Nephron (organoid): ENCODE measurements around the gene NT5DC1.

ENCODE experiments used
- H3K27ac Mint-ChIP-seq, 3 experiments: 2 replicates each; pipeline ENCODE4 v1.8.0; 2020; ENCODE audit warnings: mixed read lengths in 3 of 3, mild to moderate bottlenecking in 2 of 3, moderate library complexity in 1 of 3
- H3K27me3 Mint-ChIP-seq: 2 replicates; pipeline ENCODE4 v1.8.0; 2021; ENCODE audit warnings: low read depth, mild to moderate bottlenecking, moderate library complexity, mixed read lengths
- H3K36me3 Mint-ChIP-seq: 2 replicates; pipeline ENCODE4 v1.8.0; 2020; ENCODE audit warnings: low read depth, mixed read lengths
- H3K4me1 Mint-ChIP-seq: 2 replicates; pipeline ENCODE4 v1.8.0; 2020; ENCODE audit warnings: mixed read lengths
- H3K4me3 Mint-ChIP-seq, 3 experiments: 2 replicates each; pipeline ENCODE4 v1.8.0; 2020; ENCODE audit warnings: mild to moderate bottlenecking in 3 of 3, mixed read lengths in 3 of 3, moderate library complexity in 2 of 3
- H3K9me3 Mint-ChIP-seq: 2 replicates; pipeline ENCODE4 v1.8.0; 2020; ENCODE audit warnings: mixed read lengths
- TF ChIP-seq, protein P1 (sequence below), 3 experiments: fragments of 200-600 bp; sonication (generic); IDR thresholded peaks; one replicate each; pipeline ENCODE4 v1.5.0; 2021; ENCODE audit warnings: antibody characterized with exemption in 3 of 3; ENCODE audit not compliant: unreplicated experiment in 3 of 3

Gene NT5DC1

GRCh38 chr6:116239856-116240255, 139.2 kb downstream of the NT5DC1 start:
- no peak overlapping the region for H3K27ac Mint-ChIP-seq

DNA sequence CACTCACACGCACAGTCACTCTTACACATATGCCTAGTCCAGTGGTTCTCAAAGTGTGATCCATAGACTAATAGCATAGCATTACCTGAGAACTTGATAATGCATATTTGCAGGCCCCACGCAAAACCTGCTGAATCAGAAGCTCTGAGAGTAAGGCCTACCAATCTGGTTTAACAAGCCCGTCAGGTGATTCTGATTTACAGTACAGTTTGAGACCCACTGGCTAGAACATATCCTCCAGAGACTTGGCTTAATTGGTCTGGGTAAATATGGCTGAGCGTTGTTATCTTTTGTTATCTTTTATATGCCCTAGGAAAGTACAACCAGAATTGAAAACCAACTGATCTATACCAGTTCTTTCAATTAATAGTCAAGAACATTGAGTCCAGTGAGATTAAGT, 143.6 kb downstream of the NT5DC1 start:
- Mint-ChIP-seq H3K4me3 (no peak overlapping the region), H3K36me3 (peaks cover 20% of the 10 kb centered on the region), H3K4me1 (peaks cover 8% of the 10 kb centered on the region), H3K9me3 (no peaks in the 10 kb centered on the region), H3K27me3 (no peaks in the 10 kb centered on the region), H3K27ac (no peak overlapping the region)
- TF ChIP-seq, protein P1, sequence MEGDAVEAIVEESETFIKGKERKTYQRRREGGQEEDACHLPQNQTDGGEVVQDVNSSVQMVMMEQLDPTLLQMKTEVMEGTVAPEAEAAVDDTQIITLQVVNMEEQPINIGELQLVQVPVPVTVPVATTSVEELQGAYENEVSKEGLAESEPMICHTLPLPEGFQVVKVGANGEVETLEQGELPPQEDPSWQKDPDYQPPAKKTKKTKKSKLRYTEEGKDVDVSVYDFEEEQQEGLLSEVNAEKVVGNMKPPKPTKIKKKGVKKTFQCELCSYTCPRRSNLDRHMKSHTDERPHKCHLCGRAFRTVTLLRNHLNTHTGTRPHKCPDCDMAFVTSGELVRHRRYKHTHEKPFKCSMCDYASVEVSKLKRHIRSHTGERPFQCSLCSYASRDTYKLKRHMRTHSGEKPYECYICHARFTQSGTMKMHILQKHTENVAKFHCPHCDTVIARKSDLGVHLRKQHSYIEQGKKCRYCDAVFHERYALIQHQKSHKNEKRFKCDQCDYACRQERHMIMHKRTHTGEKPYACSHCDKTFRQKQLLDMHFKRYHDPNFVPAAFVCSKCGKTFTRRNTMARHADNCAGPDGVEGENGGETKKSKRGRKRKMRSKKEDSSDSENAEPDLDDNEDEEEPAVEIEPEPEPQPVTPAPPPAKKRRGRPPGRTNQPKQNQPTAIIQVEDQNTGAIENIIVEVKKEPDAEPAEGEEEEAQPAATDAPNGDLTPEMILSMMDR (IDR thresholded peaks at IDR 0.05; ENCODE audit: unreplicated experiment in 3 of 3) = no peak

More at GRCh38 chr6:116239856-116240255, 139.2 kb downstream of the NT5DC1 start:
- no peak overlapping the region for H3K4me3 Mint-ChIP-seq
- H3K4me1 Mint-ChIP-seq = no peaks in the 10 kb centered on the region
- no peaks in the 10 kb centered on the region for H3K27me3 Mint-ChIP-seq
- H3K9me3 Mint-ChIP-seq = no peaks in the 10 kb centered on the region
- TF ChIP-seq, protein P1 (IDR thresholded peaks at IDR 0.05; ENCODE audit: unreplicated experiment in 3 of 3) = no peak
- peaks cover 11% of the 10 kb centered on the region for H3K36me3 Mint-ChIP-seq

DNA sequence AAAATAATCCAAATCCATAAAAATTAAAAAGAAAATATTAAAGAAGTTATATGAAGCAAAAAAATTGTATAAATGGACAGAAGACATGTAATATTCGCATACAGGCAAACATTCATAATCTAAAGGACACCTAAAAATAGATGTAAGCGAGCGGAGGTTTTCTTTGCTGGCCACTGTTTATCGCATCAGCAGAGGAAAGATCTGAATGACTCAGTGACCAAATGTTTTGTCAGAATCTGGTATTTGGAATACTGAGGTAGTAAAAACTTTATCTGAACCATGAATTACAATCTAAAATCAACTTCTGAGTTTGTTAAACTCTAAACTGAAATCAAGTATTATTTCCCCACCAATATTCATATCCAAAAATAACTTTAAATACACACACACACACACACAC, 145.4 kb downstream of the NT5DC1 start:
- TF ChIP-seq, protein P1 (IDR thresholded peaks at IDR 0.05; ENCODE audit: unreplicated experiment in 3 of 3) = no peak
- H3K36me3 Mint-ChIP-seq = peaks cover 19% of the 10 kb centered on the region
- no peak overlapping the region for H3K27ac Mint-ChIP-seq
- H3K4me3 Mint-ChIP-seq = no peak overlapping the region
- H3K9me3 Mint-ChIP-seq = no peaks in the 10 kb centered on the region
- peaks cover 8% of the 10 kb centered on the region for H3K4me1 Mint-ChIP-seq
- no peaks in the 10 kb centered on the region for H3K27me3 Mint-ChIP-seq

DNA sequence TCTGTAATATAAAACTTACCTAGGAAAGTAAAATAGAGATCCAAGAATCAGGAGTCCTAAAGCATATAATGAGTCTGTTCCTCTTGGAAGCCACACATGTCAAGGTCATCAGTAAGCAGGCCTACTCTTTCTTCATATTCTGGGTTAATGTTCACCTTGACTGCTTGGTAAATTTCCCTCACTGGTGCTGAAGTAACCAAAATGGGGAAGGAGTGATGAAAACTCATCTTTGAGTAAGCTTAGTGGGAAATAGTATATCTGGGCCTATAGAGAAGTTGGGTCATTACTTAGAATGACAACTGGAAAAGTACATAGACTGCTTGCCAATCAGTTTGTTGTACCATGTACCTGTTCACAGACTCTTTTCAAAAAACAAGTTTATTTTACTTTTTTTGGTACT, 146.6 kb downstream of the NT5DC1 start:
- no peak overlapping the region for H3K27ac Mint-ChIP-seq
- TF ChIP-seq, protein P1 (IDR thresholded peaks at IDR 0.05; ENCODE audit: unreplicated experiment in 3 of 3) = no peak
- H3K4me3 Mint-ChIP-seq = no peak overlapping the region
- peaks cover 8% of the 10 kb centered on the region for H3K4me1 Mint-ChIP-seq
- peaks cover 25% of the 10 kb centered on the region for H3K36me3 Mint-ChIP-seq
- no peaks in the 10 kb centered on the region for H3K9me3 Mint-ChIP-seq
- H3K27me3 Mint-ChIP-seq = no peaks in the 10 kb centered on the region

DNA sequence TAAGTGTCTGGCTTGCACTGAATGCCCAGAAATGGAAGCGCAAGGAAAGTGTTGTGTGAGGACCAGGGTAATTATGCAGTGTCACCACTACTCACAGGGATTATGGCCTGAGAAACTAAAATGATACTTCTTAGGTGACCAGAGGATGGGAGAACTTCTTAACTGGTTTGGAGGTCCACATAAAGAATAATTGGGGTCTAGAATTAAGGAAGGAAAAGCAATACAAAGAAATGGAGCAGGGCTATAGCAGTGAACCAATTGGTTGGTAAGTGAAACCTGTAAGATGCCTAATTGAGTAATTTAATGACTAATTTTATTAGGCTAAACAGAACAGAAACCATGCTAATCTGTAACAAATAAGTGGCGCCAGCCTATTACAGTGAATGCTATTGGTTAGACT, 147.9 kb downstream of the NT5DC1 start:
- H3K27ac Mint-ChIP-seq = no peak overlapping the region
- no peaks in the 10 kb centered on the region for H3K27me3 Mint-ChIP-seq
- peak overlapping the region; percentile 12 to 52 (median 43) for H3K4me3 Mint-ChIP-seq
- peaks cover 26% of the 10 kb centered on the region for H3K36me3 Mint-ChIP-seq
- TF ChIP-seq, protein P1 (IDR thresholded peaks at IDR 0.05; ENCODE audit: unreplicated experiment in 3 of 3) = no peak
- H3K9me3 Mint-ChIP-seq = no peaks in the 10 kb centered on the region
- H3K4me1 Mint-ChIP-seq = peaks cover 8% of the 10 kb centered on the region

DNA sequence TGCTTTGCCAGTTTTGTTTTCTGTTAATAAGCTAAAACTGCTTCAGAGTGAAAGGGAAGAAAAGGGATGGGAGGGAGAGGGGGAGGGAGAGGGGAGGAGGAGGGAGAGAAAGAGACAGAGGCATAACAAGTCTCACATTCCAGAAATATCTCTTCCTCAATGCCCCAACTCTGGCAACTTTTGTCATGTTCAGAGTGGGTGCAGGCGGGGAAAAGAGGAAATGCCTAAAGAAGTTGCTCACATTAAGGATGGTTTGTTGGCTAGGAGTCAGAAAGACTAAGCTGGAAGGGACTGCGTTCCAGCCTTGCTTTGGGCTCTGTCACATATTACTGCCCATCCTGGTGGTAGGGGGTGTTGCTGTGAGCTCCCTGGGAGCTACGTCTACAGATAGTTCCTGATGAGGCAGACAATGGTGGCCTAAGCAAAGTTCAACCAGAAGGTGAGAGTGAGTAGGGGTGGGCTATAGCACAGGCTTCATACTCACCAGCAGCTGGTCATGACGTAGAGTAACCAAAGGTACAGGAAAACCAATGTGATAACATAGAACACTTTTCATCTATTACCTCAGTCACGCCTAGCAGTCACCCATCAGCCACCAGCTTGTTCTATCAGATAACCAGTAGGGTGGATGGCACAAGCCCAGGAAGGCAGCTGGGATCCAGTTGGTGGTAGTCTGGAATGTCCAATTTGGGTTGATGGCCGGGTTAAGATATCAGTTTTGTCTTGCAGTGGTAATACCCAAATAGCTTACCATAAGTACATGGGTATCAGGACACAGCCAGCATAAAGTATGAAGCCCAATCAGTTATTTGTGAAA, 151.1 kb downstream of the NT5DC1 start:
- no peaks in the 10 kb centered on the region for H3K9me3 Mint-ChIP-seq
- H3K4me1 Mint-ChIP-seq = peaks cover 8% of the 10 kb centered on the region
- peaks cover 26% of the 10 kb centered on the region for H3K36me3 Mint-ChIP-seq
- no peaks in the 10 kb centered on the region for H3K27me3 Mint-ChIP-seq
- H3K4me3 Mint-ChIP-seq = no peak overlapping the region
- TF ChIP-seq, protein P1 (IDR thresholded peaks at IDR 0.05; ENCODE audit: unreplicated experiment in 3 of 3) = no peak
- peak overlapping the region in 2 of 3 experiments; percentile 60 to 84 for H3K27ac Mint-ChIP-seq
